Ovary (tissue), 3 donors: Measurements from ENCODE around the gene CRB2.

Experiments
- EP300 ChIP-seq: sonication (generic); formaldehyde crosslinking; IDR thresholded peaks from one replicate; pipeline ENCODE4 v1.6.1; 2017; ENCODE audit warnings: antibody characterized with exemption
- POLR2A ChIP-seq: fragments of 450-650 bp; IDR thresholded peaks from one replicate; pipeline ENCODE4 v1.6.1; 2017; ENCODE audit warnings: antibody characterized with exemption, mild to moderate bottlenecking, moderate library complexity
- TF ChIP-seq, protein P1 (sequence below), 3 donors: fragments of 450-650 bp in 2 of 3; fragments of 200-600 bp in 1 of 3; IDR thresholded peaks; one replicate each; pipeline versions ENCODE4 v1.5.1 to v1.8.0; 2016 to 2022; ENCODE audit warnings: antibody characterized with exemption in 3 of 3, mild to moderate bottlenecking in 1 of 3
- donor health status: DM: no; HTN: no; CAD: no.

DNA sequence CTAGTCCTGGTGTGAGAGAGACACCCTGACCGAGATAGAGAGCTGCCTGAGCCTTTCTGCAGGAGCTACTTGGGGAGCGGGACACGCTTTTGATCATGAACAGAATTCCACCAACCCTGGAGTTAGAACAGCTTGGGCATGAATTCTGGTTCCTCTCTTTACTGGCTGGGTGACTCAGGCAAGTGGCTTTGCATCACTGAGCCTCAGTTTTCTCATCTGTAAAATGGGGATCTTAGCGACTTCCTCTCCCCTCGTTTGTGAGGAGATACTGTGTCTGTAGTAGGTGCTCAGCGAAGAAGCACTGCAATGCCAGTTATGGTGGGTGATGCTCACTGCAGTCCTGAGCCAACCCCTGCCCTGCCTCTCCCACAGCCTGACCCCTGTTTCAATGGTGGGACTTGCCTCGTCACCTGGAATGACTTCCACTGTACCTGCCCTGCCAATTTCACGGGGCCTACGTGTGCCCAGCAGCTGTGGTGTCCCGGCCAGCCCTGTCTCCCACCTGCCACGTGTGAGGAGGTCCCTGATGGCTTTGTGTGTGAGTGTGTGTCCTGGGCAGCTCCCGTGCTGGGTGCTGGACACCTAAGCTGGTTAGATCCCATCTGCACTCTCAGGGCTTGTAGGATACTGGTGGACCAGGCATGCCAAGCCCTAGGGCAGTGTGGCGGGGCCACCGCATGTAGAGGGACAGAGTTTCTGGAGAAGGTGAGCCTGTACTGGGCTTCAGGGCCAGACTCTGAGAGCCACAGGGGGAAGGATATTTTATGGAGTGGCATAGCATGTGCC, 16.0 kb downstream of the CRB2 start:
- TF ChIP-seq, protein P1, sequence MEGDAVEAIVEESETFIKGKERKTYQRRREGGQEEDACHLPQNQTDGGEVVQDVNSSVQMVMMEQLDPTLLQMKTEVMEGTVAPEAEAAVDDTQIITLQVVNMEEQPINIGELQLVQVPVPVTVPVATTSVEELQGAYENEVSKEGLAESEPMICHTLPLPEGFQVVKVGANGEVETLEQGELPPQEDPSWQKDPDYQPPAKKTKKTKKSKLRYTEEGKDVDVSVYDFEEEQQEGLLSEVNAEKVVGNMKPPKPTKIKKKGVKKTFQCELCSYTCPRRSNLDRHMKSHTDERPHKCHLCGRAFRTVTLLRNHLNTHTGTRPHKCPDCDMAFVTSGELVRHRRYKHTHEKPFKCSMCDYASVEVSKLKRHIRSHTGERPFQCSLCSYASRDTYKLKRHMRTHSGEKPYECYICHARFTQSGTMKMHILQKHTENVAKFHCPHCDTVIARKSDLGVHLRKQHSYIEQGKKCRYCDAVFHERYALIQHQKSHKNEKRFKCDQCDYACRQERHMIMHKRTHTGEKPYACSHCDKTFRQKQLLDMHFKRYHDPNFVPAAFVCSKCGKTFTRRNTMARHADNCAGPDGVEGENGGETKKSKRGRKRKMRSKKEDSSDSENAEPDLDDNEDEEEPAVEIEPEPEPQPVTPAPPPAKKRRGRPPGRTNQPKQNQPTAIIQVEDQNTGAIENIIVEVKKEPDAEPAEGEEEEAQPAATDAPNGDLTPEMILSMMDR (IDR thresholded peaks at IDR 0.05): no peak
- TF ChIP-seq POLR2A (no peak), EP300 (no peak)
